Hepatic stellate cell (primary cell): ENCODE data around the gene HOMER3.

Experiments
- DNase-seq: peaks from one replicate; pipeline ENCODE4 v3.0.0; 2011; ENCODE audit warnings: low spot score

Gene HOMER3

DNA sequence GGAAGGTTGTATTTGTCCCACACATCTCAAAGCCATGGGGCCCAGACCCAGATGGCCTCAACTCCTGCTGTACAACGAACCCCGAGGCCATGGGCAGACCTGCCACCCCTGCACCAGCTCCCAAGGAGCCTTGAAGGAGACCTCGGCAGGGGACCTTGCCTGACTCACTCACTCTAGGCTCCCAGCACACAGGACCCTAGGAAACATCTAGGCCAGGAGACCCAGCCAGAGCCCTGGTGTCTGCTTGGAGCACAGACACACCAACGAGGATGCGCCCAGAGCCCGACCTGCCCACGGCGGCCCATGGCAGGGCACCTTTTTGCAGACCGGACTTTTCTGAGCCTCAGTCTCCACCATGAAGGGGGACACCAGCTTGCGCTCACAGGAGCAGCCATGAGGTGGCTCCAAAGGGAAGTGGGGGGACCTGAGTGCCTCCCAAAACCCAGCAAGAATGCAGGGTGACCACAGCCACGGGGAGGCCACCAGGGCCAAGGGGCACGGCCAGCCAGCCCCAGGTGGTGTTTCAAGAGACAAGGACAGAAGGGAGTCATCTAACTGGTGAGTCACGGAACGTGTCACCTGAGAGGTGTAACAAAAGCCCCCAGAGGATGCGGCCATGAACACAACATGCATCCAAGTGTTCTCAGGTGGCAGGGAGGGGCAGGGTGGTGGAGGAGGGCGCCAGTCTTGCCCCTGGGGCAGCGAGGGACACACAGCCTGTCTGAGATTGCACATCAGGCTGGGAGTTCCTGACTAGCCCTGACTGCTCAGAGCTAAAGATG, 40.1 kb downstream of the HOMER3 start:
- no peak for DNase-seq

DNA sequence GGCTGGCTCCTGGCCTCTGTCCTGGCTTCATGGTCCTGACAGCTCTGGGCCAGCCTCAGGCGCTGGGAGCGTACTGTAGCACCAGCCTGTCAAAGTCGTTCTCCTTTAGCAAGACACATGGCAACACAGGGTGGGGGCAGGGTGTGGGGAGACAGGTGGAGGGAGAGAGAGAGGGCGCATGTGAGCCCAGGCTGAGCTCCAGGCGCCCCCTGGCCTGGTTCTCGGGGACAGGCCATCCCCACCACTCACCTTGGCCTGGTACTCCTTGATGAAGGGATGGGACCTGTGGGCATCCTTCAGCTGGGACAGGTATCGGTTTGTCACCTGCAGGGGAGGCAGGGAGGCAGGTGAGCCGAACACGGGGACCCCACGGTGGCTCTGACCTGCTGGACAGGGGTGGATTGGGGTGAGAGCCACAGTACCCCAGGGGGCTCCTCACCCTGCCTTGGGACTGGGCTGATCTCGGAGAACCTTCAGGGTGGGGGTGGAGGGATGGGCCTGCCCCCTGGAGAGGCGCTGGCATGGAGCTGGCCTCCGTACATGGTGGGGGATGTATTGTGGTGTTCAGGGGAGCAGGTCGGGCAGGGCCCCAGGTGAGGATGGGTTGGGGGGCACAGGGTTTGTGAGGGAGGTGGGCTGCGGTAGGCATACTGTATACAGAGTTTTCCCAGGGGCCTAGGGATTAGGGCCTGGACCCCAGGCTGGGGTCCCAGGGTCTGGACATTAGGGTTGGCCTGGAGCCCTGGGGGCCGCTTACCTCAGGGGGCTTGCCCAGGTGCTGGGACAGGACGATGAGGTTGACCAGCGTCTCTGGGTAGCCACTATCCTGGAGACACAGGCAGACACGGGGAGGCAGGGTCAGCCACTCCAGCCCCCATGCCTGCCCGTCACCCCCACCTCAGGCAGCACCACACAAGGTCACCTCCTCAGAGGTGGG, 41.1 kb downstream of the HOMER3 start:
- no peak for DNase-seq

DNA sequence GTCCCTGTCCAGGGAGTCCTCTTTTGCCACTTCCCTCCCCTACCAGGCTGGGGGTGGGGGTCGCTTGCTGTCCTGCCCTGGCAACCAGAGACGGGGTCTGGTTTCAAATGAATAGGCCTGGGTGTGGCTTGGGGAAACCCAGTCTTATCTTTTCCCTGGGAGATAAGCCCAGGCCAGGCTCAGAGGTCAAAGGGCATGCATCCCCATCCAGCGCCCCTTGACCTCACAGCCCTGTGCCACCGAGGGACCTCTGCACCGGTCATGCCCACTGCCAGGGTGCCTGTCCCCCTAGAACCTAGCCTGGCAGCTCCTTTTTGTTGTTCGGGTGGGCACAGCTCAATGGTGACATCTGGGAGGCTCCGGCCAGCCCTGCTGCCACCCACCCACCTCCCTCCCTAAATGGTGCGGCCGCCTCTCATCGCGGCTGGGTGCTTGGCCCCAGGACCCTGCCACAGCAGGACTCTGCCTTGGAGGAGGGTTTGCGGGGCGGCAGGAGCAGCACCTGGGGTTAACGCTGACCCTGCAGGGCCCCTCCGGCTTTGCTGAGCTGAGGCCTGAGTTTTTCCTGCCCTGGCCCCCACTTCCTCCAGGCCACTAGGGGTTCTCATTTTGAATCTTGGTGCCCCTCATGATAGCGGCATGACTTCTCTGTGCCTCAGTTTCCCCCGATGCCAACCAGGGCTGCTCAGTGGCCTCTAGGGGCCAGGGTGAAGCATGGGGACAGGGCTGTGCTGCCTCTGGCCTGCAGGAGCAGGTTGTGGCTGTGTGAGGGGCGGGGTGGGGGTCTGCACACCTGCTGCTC, 42.2 kb downstream of the HOMER3 start:
- no peak for DNase-seq

DNA sequence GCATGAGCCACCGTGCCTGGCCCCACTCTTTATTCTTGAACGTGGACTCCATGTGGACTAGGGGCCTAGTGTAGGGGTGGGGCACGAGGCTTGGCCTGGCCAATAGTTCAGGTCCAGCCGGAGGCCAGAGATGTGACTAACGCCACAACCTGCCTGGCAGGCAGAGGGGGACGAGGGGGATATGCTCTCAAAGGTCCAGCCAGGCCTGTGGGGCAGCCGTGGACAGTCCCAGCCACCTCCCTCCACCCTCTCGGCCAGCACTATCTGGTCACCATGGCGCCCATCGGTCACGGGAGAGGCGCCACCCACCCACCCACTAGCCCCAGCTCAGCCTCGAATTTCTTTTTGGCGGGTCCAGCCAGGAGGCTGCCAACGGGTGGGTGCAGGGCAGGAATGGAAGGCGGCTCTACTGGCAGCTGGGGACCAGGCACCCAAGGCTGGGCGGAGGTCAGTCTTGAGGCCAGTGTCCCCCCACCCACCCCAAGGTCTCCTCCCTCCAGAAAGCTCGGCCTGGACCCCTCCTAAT, 42.9 kb downstream of the HOMER3 start:
- no peak for DNase-seq

DNA sequence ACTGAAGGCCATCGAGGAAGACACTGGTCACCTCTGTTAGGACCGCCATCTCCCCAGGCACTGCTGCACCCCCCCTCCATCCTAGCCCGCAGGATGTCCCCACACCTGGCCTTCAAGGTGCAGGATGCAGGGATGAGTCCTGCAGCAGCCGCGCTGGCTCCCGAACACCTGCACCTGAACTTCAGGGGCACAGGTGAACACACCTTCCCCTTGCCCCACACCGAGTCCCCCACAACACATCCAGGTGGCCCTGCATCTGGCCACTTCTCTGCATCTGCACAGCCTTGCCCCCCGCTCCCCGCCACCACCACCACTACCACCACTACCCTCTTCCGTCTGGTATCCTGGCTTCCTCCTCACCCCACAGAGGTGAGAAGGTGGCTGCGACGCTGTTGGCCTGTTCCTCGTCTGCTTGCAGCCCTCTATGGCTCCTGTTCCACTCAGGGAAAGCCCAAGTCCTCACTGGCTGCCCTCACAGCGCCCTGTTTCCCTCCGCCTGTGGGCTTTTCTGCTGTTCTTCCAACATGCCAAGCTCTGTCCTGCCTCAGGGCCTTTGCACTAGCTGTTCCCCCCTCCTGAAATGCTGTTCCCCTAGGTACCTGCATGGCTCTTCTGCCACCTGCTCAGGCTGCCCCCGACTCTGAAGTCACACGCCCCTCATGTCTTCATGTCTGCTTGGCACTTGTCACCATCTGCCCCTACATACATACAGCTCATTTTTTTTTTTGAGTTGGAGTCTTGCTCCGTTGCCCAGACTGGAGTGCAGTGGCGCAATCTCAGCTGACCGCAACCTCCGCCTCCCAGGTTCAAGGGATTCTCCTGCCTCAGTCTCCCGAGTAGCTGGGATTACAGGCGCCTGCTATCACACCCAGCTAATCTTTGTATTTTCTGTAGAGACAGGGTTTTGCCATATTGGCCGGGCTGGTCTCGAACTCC, 43.7 kb downstream of the HOMER3 start:
- DNase-seq, result no peak

DNA sequence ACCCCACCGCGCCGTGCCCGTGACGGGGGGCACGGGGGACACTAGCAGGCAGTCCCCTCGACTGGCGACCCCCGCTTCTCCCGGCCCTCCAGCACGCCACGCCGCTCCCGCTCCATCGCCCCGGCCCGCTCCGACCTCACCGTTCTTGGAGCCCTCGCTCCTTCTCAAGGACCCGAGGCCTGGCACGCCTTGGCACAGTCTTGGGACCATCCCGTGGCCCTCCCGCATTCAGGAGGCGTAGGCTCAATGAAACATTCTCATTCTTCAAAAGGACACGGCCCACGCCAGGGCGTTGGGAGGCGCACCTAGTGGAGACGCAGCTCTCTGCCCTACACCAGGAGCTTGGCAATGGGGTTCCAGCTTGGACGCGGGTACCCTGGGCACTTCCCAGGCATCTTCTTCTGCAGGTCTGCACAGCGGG, 44.6 kb downstream of the HOMER3 start:
- peak; percentile 55 for DNase-seq

DNA sequence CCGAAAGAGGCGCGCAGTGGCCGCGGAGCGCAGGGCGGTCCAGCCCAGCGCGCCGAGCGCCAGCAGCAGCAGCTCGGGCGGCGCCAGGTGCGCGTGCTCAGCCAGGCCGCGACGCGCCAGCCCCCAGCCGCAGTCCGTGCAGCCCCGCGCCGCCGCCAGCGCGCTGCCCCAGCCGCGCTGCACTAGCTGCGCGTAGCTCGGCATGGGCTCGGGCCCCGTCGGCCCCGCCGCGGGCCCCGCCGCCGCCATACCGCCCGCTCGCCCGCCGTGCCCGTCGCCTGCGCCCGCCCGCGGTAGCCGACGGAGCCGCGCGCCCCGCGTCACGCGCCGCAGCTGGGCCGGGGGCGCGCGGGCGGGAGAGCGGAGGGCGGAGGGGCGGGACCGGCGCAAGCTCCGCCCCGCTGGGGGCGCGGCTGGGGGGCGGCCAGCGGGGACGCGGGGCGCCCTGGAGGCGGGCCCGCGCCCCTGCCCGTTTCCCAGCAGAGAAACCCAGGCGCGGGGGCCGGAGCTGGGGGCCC, 45.1 kb downstream of the HOMER3 start, which contains the start of gene CERS1:
Gene CERS1 (minus strand): TSS at position 335 of the 518 bp plus-strand sequence. CDS start 86 bp downstream, at position 249.
- DNase-seq, result no peak

DNA sequence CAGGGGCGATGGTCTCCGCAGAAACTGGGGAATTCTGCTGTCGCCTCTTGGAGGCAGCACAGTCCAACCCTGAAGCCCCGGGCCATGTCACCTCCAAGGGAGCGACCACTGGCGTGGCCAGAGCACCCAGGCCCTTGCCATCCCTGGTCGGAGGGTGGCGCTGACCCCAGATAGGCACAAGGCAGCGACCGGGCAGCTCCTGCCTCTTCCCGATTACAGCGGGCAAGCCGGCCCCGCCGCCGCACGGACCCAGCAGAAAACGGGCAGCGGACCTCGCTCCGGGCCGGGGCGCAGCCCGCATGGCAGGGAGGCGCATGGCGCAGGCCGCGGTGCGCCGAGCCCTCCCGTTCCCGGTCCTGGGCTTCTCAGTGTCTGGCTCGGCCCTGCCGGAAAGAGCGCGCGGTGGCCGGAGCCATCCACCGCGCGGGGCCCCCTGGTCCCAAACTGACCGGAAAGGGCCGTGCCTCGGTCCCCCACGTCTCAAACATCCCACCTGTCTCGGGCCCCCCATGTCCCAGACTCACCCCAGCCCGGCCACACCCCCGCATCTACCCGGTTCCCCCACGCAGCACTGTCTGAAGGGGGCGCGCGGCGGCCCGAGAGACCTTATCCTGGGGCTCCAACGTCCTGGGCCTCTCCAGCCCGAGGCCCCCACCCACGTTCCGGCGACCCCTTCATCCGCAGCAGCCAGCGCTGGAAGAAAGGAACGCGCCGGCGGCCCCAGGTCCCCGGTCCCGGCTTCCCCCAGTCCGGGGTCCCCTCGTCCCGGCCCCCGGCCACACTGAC, 45.8 kb downstream of the HOMER3 start:
- peak; percentile 59 for DNase-seq

DNA sequence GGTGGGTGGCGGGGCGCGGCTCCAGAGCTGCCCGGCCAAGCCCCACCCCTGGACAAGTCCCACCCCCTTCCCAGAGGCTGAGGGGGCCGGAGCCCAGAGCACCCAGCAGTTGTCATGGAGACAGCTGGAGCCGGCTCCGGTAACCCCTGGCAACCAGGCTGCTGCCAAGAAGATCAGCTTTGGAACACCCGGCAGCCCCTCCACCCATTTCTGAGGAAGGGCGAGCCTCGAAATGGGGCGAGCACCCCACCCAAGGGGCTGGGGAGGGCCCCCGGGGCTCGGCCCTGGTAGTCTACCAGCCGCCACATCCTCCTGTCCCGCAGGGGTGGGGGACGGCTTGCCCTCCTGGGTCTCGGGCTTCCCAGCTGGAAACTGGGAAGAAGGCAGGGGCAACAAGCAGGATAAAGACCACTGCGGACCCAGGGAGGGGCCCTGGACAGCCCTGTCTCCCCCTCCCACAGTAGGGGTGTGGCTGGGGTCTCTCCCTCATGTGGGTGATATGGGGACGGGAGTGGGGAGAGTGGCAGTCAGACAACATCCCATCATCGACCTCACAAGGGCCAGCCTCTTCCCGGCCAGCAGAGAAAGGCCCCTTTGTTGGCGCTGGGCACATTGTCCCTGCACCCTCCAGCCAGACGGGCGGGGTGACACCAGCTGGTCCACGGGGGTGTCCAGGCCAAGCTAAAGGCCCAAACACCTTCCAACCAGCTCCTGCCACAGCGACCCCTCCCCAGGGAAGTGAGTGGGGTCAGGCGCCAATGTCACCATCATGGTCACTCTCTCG, 46.6 kb downstream of the HOMER3 start:
- DNase-seq, result peak; percentile 66

DNA sequence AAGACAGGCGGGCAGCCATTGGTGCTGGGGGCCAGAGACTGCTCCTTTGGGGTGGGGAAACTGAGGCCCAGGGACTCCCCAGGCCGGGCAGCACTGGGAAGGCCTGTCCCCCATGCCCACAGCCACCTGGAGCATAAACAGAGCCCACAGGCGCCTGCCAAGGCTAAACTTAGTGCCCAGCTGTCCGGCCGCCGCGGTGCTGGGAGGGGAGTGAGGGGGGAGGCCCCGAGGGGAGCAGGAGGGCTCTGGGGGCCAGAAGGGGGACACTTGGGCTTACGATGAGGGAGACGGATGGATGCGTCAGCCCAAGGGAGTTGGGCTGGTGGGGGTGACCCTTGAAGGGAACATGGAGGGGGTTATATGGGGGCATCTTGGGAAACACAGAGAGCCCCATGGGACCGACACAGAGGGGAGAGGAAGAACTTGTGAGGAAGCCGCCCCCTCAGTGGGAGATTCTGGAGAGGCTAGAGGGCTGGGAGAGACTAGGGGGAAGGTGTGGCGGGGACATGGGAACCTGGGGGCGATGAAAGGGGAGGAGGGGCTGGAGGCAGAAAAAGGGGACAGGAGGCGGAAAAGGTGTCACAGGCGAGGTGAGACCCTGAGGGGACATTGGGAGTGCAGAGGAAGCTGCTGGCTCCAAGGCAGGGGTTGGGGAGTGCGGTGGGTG, 47.3 kb downstream of the HOMER3 start:
- no peak for DNase-seq

DNA sequence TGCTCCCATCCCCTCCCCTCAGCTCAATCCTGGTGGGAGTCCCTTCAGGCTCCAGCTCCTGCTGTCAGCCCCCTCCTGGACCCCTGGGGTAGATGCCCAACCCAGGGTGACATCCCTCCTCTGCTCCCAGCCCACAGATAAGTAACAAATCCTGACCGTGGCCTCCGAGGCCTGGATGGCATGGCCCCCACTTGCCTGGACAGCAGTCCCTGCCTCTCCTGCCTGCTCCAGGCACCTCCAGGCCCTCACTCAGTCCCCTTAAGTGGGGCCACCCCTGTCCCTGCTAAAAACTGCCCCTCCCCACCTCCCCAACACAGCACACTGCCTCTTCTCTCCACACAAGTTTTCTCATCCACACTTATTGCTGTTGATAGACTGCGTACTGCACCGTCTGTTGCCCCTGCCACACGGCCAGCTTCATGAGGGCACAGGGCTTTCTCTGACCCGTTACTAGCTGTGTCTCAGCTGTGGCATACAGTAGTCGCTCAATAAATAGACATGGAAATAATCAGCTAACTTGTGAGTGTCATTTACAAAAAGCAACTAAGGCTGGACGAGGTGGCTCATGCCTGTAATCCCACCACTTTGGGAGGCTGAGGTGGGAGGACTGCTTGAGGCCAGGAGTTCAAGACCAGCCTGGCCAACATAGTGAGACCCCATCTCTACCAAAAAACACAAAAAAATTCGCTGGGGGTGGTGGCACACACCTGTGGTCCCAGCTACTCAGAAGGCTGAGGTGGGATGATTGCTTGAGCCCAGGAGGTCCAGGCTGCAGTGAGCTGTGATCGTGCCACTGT, 50.9 kb downstream of the HOMER3 start:
- no peak for DNase-seq

DNA sequence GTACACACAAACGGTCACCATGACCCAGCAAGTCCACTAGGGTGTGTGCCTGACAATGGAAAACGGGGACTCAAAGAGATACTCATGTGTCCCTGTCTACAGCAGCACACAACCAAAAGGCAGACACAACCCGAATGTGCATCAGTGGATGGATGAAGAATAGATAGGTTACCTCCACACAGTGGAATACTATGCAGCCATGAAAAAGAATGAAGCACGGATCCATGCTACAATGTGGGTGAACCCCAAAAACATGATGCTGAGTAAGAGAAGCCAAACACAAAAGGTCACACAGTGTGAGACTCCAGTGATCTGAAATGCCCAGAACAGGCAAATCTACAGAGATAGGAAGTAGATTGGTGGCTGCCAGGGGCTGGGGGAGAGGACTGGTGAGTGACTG, 54.0 kb downstream of the HOMER3 start:
- DNase-seq, result no peak

DNA sequence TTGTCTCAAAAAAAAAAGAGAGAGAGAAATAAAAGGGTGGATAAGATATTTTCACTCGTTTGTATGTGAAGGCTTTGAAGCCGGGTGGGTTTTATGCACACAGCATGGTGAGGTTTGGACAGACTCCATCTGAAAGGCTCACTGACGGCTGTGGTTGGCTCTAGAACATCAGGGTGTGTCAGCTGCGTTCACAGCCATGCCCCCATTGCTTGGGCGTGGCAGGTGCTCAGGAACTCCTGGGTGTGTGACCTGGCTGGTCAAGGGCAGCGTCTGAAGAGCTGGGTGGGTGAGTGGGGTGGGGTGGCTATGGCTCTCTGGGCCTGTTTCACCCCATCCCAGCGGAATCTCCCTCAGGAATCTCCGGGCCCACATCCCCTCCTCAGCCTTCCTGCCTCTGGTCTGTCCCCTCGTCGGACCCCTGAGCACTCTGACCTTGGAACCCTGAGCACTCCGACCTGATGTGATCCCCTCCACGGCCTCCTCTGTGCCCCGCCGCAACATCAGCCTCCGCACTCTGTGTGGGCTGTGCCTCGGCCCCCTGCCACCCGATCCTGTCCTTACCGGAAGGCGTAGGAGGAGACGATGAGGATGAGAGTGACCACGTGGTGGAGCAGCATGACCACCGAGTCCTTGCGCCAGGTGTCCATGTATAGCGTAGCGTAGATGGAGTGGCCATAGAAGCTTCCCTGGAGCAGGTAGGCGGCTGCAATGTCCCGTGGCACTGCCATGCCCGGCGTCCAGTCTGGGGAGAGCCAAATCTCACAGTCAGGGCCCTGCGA, 57.3 kb downstream of the HOMER3 start:
- DNase-seq, result no peak

DNA sequence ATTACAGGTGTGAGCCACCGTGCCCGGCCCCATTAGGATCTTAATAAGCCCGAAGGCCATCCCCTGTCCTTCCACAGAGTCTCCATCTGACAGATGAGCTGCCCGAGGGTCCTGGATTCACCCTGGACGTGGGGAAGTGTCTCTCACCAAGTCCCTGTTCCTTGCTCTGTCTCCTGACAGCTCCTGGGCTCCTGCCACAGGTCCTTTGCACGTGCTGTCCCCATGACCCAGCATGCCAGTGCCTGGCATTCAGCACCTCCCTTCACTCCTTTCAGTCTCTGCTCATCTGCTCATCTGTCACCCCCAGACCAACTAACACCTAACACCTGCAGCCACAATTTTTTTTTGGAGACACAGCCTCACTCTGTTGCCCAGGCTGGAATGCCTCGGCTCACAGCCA, 59.5 kb downstream of the HOMER3 start:
- DNase-seq, result no peak

DNA sequence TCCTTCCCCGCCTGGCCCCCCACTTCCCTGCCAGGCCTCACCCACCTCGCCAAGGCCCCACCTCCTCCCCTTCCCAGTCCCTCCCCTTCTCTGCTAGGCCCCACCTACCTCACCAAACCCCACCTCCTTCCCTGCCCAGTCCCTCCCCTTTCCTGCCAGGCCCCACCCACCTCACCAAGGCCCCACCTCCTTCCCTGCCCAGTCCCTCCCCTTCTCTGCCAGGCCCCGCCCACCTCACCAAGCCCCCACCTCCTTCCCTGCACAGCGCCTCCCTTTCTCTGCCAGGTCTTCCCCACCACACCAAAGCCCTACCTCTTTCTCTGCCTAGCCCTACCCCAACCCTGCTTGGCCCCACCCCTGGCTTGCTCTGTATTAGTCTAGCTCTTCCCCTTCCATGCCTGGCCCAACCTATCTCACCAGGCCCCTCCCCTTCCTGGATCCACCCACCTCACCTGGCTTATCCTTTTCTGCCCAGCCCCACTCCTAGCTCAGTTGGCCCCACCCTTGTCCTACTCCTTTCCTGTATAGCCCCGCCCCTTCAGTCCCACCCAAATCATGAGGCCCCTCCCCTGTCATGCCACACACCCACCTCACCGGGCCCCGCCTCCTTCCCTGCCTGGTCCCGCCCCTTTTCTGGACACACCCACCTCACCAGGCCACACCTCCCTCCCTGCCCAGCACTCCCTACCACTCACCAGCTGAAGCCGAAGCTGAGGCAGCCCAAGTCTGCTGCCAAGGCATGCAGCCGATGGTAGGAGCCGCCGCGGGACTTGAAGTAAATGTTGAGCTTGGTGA, 61.2 kb downstream of the HOMER3 start:
- no peak for DNase-seq
